H9 (cell line): ENCODE results near the gene HAGH. TPM values are rescaled to one million over a fixed set of nuclear protein-coding genes. Genes with fewer than 3 reads are reported as not detected.

Experiments
- DNase-seq: peaks from one replicate; pipeline ENCODE4 v3.0.0-alpha.2; 2017
- H2AFZ ChIP-seq: one replicate; pipeline ENCODE4 v1.6.1; 2013; ENCODE audit warnings: mild to moderate bottlenecking, low read length, control low read depth, moderate library complexity
- H2AK5ac ChIP-seq: 2 replicates; pipeline ENCODE4 v1.6.1; 2013; ENCODE audit warnings: low read length, control low read depth, mixed read lengths; ENCODE audit not compliant: insufficient read length
- H2BK120ac ChIP-seq: one replicate; pipeline ENCODE4 v1.6.1; 2013; ENCODE audit warnings: low read depth, mild to moderate bottlenecking, low read length, control low read depth, inconsistent platforms; ENCODE audit not compliant: poor library complexity, severe bottlenecking
- H2BK12ac ChIP-seq: 2 replicates; pipeline ENCODE4 v1.6.1; 2013; ENCODE audit warnings: low read length, control low read depth, mixed read lengths, low read depth; ENCODE audit not compliant: insufficient read length
- H2BK15ac ChIP-seq: 2 replicates; pipeline ENCODE4 v1.6.1; 2013; ENCODE audit warnings: low read depth, low read length, control low read depth
- H2BK20ac ChIP-seq: one replicate; pipeline ENCODE4 v1.6.1; 2013; ENCODE audit warnings: low read depth, mild to moderate bottlenecking, low read length, control low read depth, inconsistent platforms; ENCODE audit not compliant: poor library complexity, severe bottlenecking
- H2BK5ac ChIP-seq: 2 replicates; pipeline ENCODE4 v1.6.1; 2013; ENCODE audit warnings: low read length, control low read depth, mixed read lengths; ENCODE audit not compliant: insufficient read length
- H3K14ac ChIP-seq: 2 replicates; pipeline ENCODE4 v1.6.1; 2013; ENCODE audit warnings: low read length, control low read depth; ENCODE audit not compliant: insufficient read depth
- H3K18ac ChIP-seq: 2 replicates; pipeline ENCODE4 v1.6.1; 2013; ENCODE audit warnings: low read depth, mild to moderate bottlenecking, mixed read lengths, low read length, control low read depth; ENCODE audit not compliant: insufficient read length
- H3K23ac ChIP-seq: 2 replicates; pipeline ENCODE4 v1.6.1; 2013; ENCODE audit warnings: low read length, control low read depth, mixed read lengths, low read depth; ENCODE audit not compliant: insufficient read length
- H3K23me2 ChIP-seq: 2 replicates; pipeline ENCODE4 v1.6.1; 2013; ENCODE audit warnings: low read depth, mild to moderate bottlenecking, mixed read lengths, low read length, control low read depth; ENCODE audit not compliant: insufficient read length, poor library complexity, severe bottlenecking
- H3K27ac ChIP-seq: 2 replicates; pipeline ENCODE4 v1.5.1; 2013; ENCODE audit warnings: low read length, control low read depth, mixed read lengths, low read depth; ENCODE audit not compliant: insufficient read length
- H3K27me3 ChIP-seq: 2 replicates; pipeline ENCODE4 v1.6.1; 2013; ENCODE audit warnings: low read length, control low read depth, inconsistent platforms; ENCODE audit not compliant: insufficient read depth
- H3K4ac ChIP-seq: 2 replicates; pipeline ENCODE4 v1.6.1; 2013; ENCODE audit warnings: low read depth, mild to moderate bottlenecking, control low read depth, inconsistent platforms, low read length, moderate library complexity
- H3K4me1 ChIP-seq: 2 replicates; pipeline ENCODE4 v1.6.1; 2013; ENCODE audit warnings: low read length, control low read depth, inconsistent platforms; ENCODE audit not compliant: insufficient read depth
- H3K4me2 ChIP-seq: 2 replicates; pipeline ENCODE4 v1.6.1; 2013; ENCODE audit warnings: low read length, control low read depth, mixed read lengths; ENCODE audit not compliant: insufficient read length, insufficient read depth
- H3K56ac ChIP-seq: 2 replicates; pipeline ENCODE4 v1.6.1; 2013; ENCODE audit warnings: low read depth, mild to moderate bottlenecking, mixed read lengths, low read length, control low read depth; ENCODE audit not compliant: insufficient read length
- H3K79me1 ChIP-seq: 2 replicates; pipeline ENCODE4 v1.6.1; 2013; ENCODE audit warnings: low read depth, mild to moderate bottlenecking, moderate library complexity, low read length, control low read depth, inconsistent platforms; ENCODE audit not compliant: insufficient read depth, poor library complexity, severe bottlenecking
- H3K79me2 ChIP-seq: 2 replicates; pipeline ENCODE4 v1.6.1; 2013; ENCODE audit warnings: low read length, control low read depth, inconsistent platforms; ENCODE audit not compliant: insufficient read depth
- H3K9ac ChIP-seq: 2 replicates; pipeline ENCODE4 v1.6.1; 2013; ENCODE audit warnings: low read length, control low read depth, mixed read lengths; ENCODE audit not compliant: insufficient read length; ENCODE audit errors: extremely low read depth
- H3K9me3 ChIP-seq: one replicate; pipeline ENCODE4 v1.6.1; 2013; ENCODE audit warnings: low read depth, low read length, inconsistent platforms; ENCODE audit not compliant: control insufficient read depth
- H3T11ph ChIP-seq: one replicate; pipeline ENCODE4 v1.6.1; 2013; ENCODE audit warnings: mild to moderate bottlenecking, low read length, control low read depth, inconsistent platforms
- H4K20me1 ChIP-seq: one replicate; pipeline ENCODE4 v1.6.1; 2013; ENCODE audit not compliant: control insufficient read depth, insufficient read length, insufficient read depth
- H4K5ac ChIP-seq: 2 replicates; pipeline ENCODE4 v1.6.1; 2013; ENCODE audit warnings: low read depth, mild to moderate bottlenecking, mixed read lengths, low read length, control low read depth; ENCODE audit not compliant: insufficient read length
- H4K8ac ChIP-seq: replicated peaks from 2 replicates; pipeline ENCODE4 v1.6.1; 2013; ENCODE audit warnings: low read length, control low read depth, mixed read lengths, low read depth; ENCODE audit not compliant: insufficient read length
- H4K91ac ChIP-seq: 2 replicates; pipeline ENCODE4 v1.6.1; 2013; ENCODE audit warnings: low read depth, mild to moderate bottlenecking, moderate library complexity, mixed read lengths, low read length, control low read depth; ENCODE audit not compliant: insufficient read length
- H3K27ac Mint-ChIP-seq, 3 experiments: 2 replicates in 2 of 3; 3 replicates in 1 of 3; pipeline ENCODE4 v1.8.0; 2020 to 2021; ENCODE audit warnings: mixed read lengths in 3 of 3, mild to moderate bottlenecking in 1 of 3, moderate library complexity in 1 of 3
- H3K27me3 Mint-ChIP-seq: 2 replicates; pipeline ENCODE4 v1.8.0; 2021; ENCODE audit warnings: low read depth, mild to moderate bottlenecking, moderate library complexity, mixed read lengths
- H3K36me3 Mint-ChIP-seq, 3 experiments: 2 replicates in 2 of 3; 3 replicates in 1 of 3; pipeline ENCODE4 v1.8.0; 2020 to 2021; ENCODE audit warnings: low read depth in 3 of 3, mixed read lengths in 3 of 3; ENCODE audit not compliant: insufficient read depth in 1 of 3
- H3K4me1 Mint-ChIP-seq, 2 experiments: 2 replicates each; pipeline ENCODE4 v1.8.0; 2020; ENCODE audit warnings: mixed read lengths in 2 of 2
- H3K4me3 Mint-ChIP-seq, 2 experiments: 2 replicates in 1 of 2; 3 replicates in 1 of 2; pipeline ENCODE4 v1.8.0; 2020 to 2021; ENCODE audit warnings: mild to moderate bottlenecking in 2 of 2, mixed read lengths in 2 of 2, moderate library complexity in 1 of 2
- H3K9me3 Mint-ChIP-seq, 2 experiments: 2 replicates in 1 of 2; 3 replicates in 1 of 2; pipeline ENCODE4 v1.8.0; 2020; ENCODE audit warnings: mild to moderate bottlenecking in 2 of 2, mixed read lengths in 2 of 2, moderate library complexity in 1 of 2
- WGBS: extraction: QIAGEN DNeasy Blood & Tissue Kit; methylation state at CpG from one replicate; pipeline ENCODE4 v1.1.7; 2013; ENCODE audit warnings: missing lambda C conversion rate, low lambda C conversion rate, mixed read lengths; ENCODE audit not compliant: insufficient read length; ENCODE audit errors: extremely low coverage; 5-methylcytosine and 5-hydroxymethylcytosine counted together
- total RNA-seq: library from RNA; stranded (reverse); gene quantifications from 2 replicates; pipeline ENCODE4 v1.2.1, GENCODE V29; 2021
- TF ChIP-seq, protein P1 (sequence below): fragments of 200-600 bp; sonication (generic); conservative IDR thresholded peaks from 3 replicates; pipeline ENCODE4 v1.8.0; 2021; ENCODE audit warnings: antibody characterized with exemption, mild to moderate bottlenecking

Gene HAGH
- total RNA-seq, 1 experiment from 2014 or later, result 30.0 TPM

DNA sequence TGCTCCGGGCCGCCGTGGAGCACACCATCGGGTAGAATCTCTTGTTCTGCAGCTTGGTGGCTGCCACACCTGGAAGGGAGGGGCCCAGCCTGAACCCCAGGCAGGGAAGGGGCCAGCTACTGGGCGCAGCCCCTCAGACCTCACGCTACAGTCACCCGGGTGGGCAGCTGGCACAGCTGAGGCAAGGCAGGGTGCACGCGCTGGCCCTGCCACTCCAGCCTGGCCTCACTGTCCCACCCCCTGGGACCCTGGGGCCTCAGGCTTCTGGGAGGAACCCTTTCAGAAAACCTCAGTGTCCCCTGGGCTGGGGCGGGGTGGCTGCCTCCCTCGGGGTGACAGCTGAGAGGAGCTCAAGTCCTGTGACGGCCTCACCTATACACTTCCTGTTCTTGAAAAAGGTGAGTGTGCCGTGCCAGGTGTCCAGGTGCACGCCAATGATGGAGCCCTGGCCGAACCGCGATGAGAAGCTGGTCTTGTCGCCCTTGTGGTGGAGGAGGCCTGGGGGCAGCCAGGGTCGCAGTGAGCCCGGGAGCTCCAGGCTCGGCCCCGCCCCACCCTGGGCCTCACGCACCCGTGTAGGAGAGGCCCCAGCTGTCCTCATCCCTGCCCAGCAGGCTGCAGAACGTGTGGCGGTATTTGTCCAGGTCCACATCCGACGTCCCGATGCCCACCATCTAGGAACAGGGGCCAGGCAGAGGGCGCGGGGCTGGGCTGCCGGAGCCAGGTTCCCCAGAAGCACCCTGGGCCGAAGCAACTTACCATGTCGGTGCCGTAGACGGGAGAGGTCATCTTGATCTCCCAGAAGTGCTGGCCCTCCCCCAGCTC is 49.0 kb downstream of the HAGH start:
- Histone ChIP-seq H3K18ac (no peak overlapping the region), H4K20me1 (no peaks in the 10 kb centered on the region), H3T11ph (no peak overlapping the region), H3K23ac (no peak overlapping the region), H3K79me1 (peaks cover 5% of the 10 kb centered on the region), H3K9me3 (no peaks in the 10 kb centered on the region), H3K9ac (no peak overlapping the region), H2AFZ (no peak overlapping the region), H3K4me2 (no peak overlapping the region), H3K27ac (no peak overlapping the region), H2BK120ac (no peak overlapping the region), H3K56ac (no peak overlapping the region), H3K4me1 (no peaks in the 10 kb centered on the region), H3K23me2 (peaks cover 10% of the 10 kb centered on the region), H3K14ac (no peak overlapping the region), H3K79me2 (no peaks in the 10 kb centered on the region; the same call in 1 of the 2 replicates), H3K27me3 (no peaks in the 10 kb centered on the region), H4K5ac (no peak overlapping the region), H2BK15ac (no peak overlapping the region), H3K4ac (no peak overlapping the region), H2BK5ac (no peak overlapping the region), H4K91ac (no peak overlapping the region), H2BK20ac (no peak overlapping the region), H2AK5ac (no peak overlapping the region), H2BK12ac (no peak overlapping the region), H4K8ac (no peak overlapping the region)
- no peak for DNase-seq
- TF ChIP-seq, protein P1, sequence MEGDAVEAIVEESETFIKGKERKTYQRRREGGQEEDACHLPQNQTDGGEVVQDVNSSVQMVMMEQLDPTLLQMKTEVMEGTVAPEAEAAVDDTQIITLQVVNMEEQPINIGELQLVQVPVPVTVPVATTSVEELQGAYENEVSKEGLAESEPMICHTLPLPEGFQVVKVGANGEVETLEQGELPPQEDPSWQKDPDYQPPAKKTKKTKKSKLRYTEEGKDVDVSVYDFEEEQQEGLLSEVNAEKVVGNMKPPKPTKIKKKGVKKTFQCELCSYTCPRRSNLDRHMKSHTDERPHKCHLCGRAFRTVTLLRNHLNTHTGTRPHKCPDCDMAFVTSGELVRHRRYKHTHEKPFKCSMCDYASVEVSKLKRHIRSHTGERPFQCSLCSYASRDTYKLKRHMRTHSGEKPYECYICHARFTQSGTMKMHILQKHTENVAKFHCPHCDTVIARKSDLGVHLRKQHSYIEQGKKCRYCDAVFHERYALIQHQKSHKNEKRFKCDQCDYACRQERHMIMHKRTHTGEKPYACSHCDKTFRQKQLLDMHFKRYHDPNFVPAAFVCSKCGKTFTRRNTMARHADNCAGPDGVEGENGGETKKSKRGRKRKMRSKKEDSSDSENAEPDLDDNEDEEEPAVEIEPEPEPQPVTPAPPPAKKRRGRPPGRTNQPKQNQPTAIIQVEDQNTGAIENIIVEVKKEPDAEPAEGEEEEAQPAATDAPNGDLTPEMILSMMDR, result no peak
- H3K9me3 Mint-ChIP-seq, result no peaks in the 10 kb centered on the region
- H3K27me3 Mint-ChIP-seq, result peaks cover 2% of the 10 kb centered on the region; the same call in 1 of the 2 replicates
- H3K4me1 Mint-ChIP-seq, result peaks cover 7 to 14% of the 10 kb centered on the region in 2 experiments
- no peak overlapping the region for H3K27ac Mint-ChIP-seq
- peaks cover 0 to 42% (median 8%) of the 10 kb centered on the region in 3 experiments; a peak in 4 of 7 replicates for H3K36me3 Mint-ChIP-seq
- no peak overlapping the region for H3K4me3 Mint-ChIP-seq
- no CpG with 5 or more reads among the region's 36 CpGs for WGBS
